Mucosa of rectum (tissue), 2 donors: ENCODE data around the gene WDSUB1.

ENCODE experiments used
- H3K27ac ChIP-seq, 2 donors: one replicate each; pipeline ENCODE4 v1.7.0; 2013; ENCODE audit warnings: inconsistent platforms in 2 of 2, low read depth in 2 of 2, low read length in 2 of 2
- H3K27me3 ChIP-seq, 2 donors: one replicate each; pipeline ENCODE4 v1.7.0; 2013; ENCODE audit warnings: low read length in 2 of 2; ENCODE audit not compliant: control insufficient read depth in 2 of 2, insufficient read depth in 2 of 2
- H3K36me3 ChIP-seq, 2 donors: one replicate each; pipeline ENCODE4 v1.7.0; 2013; ENCODE audit warnings: low read length in 2 of 2; ENCODE audit not compliant: control insufficient read depth in 2 of 2, insufficient read depth in 2 of 2
- H3K4me1 ChIP-seq, 2 donors: one replicate each; pipeline ENCODE4 v1.7.0; 2013; ENCODE audit warnings: low read length in 2 of 2, mild to moderate bottlenecking in 1 of 2; ENCODE audit not compliant: control insufficient read depth in 2 of 2, insufficient read depth in 2 of 2
- H3K4me3 ChIP-seq, 2 donors: one replicate each; pipeline ENCODE4 v1.7.0; 2013; ENCODE audit warnings: low read length in 2 of 2
- H3K9ac ChIP-seq, 2 donors: one replicate each; pipeline ENCODE4 v1.7.0; 2013; ENCODE audit warnings: low read length in 2 of 2, low read depth in 1 of 2, mild to moderate bottlenecking in 1 of 2
- H3K9me3 ChIP-seq, 2 donors: one replicate each; pipeline ENCODE4 v1.7.0; 2013; ENCODE audit warnings: low read length in 2 of 2; ENCODE audit not compliant: control insufficient read depth in 2 of 2
- donor health status: healthy.
- donor health status: Normal muscosa, but diverticular disease.

Gene WDSUB1

DNA sequence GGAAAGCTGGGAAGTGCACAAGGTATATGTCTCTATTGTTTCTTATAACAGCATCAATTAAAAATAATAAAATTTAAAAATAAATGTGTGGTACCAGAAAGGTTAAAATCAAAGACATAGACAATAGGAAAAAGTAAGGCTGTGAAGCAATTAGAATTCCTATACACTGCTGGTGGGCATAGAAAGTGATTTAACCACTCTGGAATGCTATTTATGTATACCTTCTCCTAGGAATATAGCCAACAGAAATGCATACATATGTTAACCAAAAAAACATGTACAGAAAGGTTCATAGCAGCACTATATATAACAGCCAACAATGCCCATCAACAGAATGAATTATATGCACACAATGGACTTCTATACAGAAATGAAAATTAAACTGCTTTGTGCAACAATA is 43.0 kb downstream of the WDSUB1 start:
- Histone ChIP-seq H3K36me3 (peaks cover 24 to 27% of the 10 kb centered on the region in 2 donors), H3K9me3 (no peaks in the 10 kb centered on the region), H3K9ac (no peak overlapping the region), H3K4me3 (no peak overlapping the region), H3K4me1 (no peaks in the 10 kb centered on the region), H3K27ac (no peak overlapping the region), H3K27me3 (no peaks in the 10 kb centered on the region)

DNA sequence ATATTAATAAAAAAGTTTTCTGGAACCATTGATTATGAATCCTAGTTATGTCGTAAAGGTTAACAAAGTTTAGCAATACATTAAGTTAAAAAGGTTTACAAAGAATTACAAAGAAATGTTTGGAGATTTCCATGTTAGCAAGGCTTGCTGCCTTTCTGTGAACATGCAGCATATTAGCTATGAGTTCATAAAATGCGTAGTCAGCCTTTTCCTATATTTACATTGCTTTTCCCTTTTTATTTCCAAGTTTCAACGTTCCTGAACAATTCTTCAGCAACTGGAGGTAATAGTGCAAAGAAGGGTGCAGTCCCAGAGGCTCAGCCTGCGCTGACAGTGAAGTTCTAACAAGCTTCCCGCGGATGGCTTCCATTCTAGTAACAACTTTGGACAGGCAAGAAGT is 51.6 kb downstream of the WDSUB1 start:
- Histone ChIP-seq H3K36me3 (peaks cover 42 to 45% of the 10 kb centered on the region in 2 donors), H3K4me3 (no peak overlapping the region), H3K9ac (no peak overlapping the region), H3K4me1 (no peaks in the 10 kb centered on the region), H3K27me3 (no peaks in the 10 kb centered on the region), H3K9me3 (no peaks in the 10 kb centered on the region), H3K27ac (no peak overlapping the region)

DNA sequence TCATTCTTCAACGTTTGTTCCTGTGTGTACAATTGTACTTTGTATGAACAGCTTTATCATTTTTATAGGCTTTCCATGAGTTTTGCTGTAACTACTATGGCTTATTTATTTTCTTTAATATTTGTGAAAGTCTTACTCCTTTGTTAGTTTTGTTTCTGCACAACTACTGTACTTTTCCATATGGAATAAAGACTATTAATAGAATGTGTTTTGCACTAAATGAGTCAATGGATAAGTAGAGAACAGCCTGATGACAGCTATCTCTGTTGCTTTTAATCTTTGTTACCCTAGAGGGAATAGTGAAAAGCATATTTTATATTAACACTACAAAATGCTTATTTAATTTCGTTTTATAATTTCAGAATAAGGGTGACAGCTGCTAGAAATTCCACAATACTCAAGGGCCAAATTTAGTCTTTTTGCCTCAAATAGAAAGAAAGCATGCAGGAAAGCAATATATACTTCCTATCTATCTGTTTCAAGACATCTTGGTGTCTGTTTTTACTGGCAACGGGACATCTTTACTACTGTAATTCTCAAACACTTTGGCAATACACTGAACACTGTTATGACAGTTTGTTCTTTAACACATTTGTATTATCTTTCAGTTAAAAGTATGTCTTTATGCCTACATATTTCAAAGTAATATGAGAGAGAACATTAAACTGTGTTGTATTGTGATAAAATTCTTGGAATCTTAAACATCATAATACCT is 53.9 kb downstream of the WDSUB1 start:
- Histone ChIP-seq H3K27ac (no peak overlapping the region), H3K36me3 (peaks cover 49 to 52% of the 10 kb centered on the region in 2 donors), H3K4me1 (no peaks in the 10 kb centered on the region), H3K9me3 (no peaks in the 10 kb centered on the region), H3K27me3 (no peaks in the 10 kb centered on the region), H3K9ac (no peak overlapping the region), H3K4me3 (no peak overlapping the region)

DNA sequence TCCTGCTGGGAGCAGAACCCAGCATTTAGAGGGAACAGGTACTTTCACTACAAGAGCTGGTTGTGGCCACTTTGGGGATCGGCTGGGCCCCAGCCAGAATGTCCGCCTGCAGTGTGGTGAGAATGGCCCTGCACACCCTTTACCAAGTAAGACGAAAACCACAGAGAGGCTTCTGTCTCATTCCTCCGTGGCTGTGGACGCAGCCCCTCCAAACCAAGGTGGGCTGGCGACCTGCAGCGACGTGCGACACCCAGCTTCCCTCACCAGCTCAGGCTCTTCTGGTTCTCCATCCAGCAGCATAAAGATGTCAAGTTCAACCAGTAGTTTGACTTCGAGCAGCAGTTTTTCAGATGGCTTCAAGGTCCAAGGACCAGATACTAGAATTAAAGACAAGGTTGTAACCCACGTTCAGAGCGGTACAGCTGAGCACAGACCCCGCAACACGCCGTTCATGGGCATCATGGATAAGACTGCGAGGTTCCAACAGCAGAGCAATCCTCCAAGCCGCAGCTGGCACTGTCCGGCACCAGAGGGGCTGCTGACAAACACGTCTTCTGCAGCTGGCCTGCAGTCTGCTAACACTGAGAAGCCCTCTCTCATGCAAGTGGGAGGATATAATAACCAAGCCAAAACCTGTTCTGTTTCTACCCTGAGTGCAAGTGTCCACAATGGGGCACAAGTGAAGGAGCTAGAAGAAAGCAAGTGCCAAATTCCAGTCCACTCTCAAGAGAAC is 56.2 kb downstream of the WDSUB1 start:
- Histone ChIP-seq H3K27me3 (no peaks in the 10 kb centered on the region), H3K9ac (no peak overlapping the region), H3K36me3 (peaks cover 43 to 47% of the 10 kb centered on the region in 2 donors), H3K4me1 (no peaks in the 10 kb centered on the region), H3K9me3 (no peaks in the 10 kb centered on the region), H3K27ac (no peak overlapping the region), H3K4me3 (no peak overlapping the region)

DNA sequence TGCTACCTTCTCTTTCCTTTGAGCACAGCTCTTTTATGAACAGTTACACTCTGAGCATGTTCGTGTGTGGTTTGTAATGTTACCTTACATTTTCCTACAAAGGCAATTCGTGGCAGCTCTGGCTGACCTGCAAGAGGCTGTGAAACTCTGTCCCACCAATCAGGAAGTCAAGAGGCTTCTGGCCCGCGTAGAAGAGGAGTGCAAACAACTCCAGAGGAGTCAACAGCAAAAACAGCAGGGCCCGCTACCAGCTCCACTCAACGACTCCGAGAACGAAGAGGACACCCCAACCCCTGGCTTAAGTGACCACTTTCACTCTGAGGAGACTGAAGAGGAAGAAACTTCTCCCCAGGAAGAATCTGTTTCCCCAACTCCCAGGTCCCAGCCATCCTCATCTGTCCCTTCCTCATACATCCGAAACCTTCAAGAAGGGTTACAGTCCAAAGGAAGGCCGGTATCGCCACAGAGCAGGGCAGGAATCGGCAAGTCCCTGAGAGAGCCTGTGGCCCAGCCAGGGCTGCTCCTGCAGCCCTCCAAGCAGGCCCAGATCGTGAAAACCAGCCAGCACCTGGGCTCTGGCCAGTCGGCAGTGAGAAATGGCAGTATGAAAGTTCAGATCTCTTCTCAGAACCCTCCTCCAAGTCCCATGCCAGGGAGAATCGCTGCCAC is 56.9 kb downstream of the WDSUB1 start:
- Histone ChIP-seq H3K27me3 (no peaks in the 10 kb centered on the region), H3K9ac (no peak overlapping the region), H3K4me3 (no peak overlapping the region), H3K27ac (no peak overlapping the region), H3K4me1 (no peaks in the 10 kb centered on the region), H3K9me3 (no peaks in the 10 kb centered on the region), H3K36me3 (peaks cover 44 to 47% of the 10 kb centered on the region in 2 donors)

DNA sequence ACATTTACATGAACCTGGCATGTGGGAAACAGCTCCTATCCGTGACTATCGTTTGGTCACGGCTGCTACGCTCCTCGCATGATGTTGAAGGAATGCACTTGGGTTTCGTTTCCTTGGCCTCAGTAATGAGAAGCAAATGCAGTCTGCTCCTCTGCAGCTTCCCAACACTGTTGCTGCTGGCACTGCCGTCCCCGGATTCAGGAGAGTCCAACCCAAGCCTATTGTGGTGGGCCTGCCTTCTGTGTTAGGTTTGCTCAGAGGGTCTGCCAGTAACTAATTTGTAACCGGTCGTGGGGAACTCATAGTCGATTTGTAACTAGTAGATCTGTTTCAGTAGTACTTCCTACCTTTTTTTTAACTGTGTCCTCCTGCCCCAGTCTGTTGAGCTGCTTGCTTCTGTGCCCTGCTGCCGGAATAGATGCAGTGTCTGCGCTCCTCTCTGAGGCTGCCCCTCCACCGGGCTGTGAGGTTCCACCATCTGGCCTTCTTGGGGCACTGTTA is 58.4 kb downstream of the WDSUB1 start:
- peaks cover 51 to 54% of the 10 kb centered on the region in 2 donors for H3K36me3 ChIP-seq
- no peak overlapping the region for H3K9ac ChIP-seq
- H3K27ac ChIP-seq: no peak overlapping the region

DNA sequence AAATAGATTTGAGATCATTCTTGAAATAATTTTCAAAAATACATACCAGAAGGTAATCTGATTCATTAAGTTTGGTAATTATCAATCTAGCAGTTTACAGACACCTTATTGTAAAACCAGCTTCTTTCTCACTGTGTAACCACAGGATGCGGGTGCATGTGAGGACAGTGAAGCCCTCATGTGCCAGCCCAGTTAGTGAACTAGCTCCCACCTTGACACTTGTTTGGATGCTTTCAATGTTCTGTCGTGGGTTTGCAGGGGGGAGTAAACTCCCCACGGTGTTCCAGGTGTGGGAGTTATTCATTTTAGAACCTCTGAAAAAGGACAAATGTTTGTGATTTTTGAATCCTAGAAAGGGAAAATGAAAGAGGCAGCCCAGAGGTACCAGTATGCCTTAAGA is 59.0 kb downstream of the WDSUB1 start:
- peaks cover 51 to 54% of the 10 kb centered on the region in 2 donors for H3K36me3 ChIP-seq
- no peaks in the 10 kb centered on the region for H3K27me3 ChIP-seq
- no peak overlapping the region for H3K4me3 ChIP-seq
- no peak overlapping the region for H3K27ac ChIP-seq
- no peaks in the 10 kb centered on the region for H3K9me3 ChIP-seq
- no peak overlapping the region for H3K9ac ChIP-seq
- H3K4me1 ChIP-seq: no peaks in the 10 kb centered on the region

More for the DNA sequence above, 58.4 kb downstream of the WDSUB1 start:
- H3K4me1 ChIP-seq: no peaks in the 10 kb centered on the region
- no peaks in the 10 kb centered on the region for H3K27me3 ChIP-seq
- H3K4me3 ChIP-seq: no peak overlapping the region
- no peaks in the 10 kb centered on the region for H3K9me3 ChIP-seq

DNA sequence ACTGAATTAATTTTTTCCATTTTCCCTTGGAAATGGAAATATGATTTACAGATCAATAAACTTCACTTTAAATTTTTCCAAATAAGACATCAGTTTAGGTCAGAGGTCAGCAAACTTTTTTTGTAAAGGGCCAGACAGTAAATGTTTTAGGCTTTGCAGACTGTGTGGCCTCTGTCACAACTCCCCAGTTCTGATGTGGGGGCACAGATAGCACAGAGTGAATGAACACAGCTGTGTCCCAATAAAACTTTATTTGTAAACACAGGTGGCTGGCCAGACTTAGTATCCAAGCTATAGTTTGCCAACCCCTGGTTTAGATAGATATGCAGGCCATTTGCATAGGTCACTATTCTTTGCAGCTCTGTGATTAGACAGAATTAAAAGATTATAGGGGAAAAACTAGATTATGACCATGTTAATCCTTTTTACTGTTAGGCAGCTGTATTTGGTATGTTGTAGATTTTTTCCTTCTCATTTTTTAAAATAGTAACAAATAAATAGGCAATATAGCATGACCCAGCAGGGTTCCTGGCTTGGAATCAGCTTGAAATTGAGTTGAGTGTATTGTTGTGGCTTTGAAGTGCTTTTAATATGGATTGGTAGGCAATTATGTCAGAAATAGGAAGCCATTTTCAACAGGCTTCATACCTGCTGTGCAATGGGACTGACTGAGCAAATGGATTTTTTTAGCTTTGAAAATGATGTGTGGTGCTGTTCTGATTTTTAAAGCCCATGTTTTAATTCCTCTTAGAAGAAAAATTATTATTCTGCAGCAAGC is 59.7 kb downstream of the WDSUB1 start:
- no peaks in the 10 kb centered on the region for H3K4me1 ChIP-seq
- no peak overlapping the region for H3K9ac ChIP-seq
- peaks cover 51 to 55% of the 10 kb centered on the region in 2 donors for H3K36me3 ChIP-seq
- no peak overlapping the region for H3K27ac ChIP-seq
- H3K27me3 ChIP-seq: no peaks in the 10 kb centered on the region
- H3K4me3 ChIP-seq: no peak overlapping the region
- H3K9me3 ChIP-seq: no peaks in the 10 kb centered on the region

DNA sequence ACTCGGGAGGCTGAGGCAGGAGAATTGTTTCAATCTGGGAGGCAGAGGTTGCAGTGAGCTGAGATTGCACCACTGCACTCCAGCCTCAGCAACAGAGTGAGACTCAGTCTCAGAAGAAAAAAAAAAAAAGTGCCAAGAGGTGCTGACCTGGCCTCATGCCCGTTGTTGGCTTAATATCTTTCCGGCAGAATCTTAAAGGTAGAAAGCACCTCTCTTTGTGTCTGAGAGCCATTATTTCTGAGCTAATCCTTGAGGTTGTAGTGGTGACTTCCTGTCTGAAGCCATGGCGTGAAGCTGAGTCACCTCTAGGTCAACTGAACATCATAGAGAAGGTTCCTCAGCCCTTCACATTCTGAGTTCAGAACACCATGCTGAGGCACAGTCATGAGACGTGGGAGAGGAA is 60.4 kb downstream of the WDSUB1 start:
- H3K27me3 ChIP-seq: no peaks in the 10 kb centered on the region
- H3K9me3 ChIP-seq: no peaks in the 10 kb centered on the region
- no peaks in the 10 kb centered on the region for H3K4me1 ChIP-seq
- no peak overlapping the region for H3K9ac ChIP-seq
- H3K4me3 ChIP-seq: no peak overlapping the region
- no peak overlapping the region for H3K27ac ChIP-seq
- H3K36me3 ChIP-seq: peaks cover 49 to 53% of the 10 kb centered on the region in 2 donors
